NCI-H82 treated with DMSO at 0.1 percent for 48 hours (cell line): Measurements from ENCODE around the gene SMOC1.

ENCODE experiments used
- DNase-seq: peaks from one replicate; lab custom pipeline; 2025; ENCODE audit not compliant: unreplicated experiment; lab: John Stamatoyannopoulos, UW

Gene SMOC1

GRCh38 chr14:69973846-69974245 lies 94.6 kb downstream of the SMOC1 start:
- no peak for DNase-seq

DNA sequence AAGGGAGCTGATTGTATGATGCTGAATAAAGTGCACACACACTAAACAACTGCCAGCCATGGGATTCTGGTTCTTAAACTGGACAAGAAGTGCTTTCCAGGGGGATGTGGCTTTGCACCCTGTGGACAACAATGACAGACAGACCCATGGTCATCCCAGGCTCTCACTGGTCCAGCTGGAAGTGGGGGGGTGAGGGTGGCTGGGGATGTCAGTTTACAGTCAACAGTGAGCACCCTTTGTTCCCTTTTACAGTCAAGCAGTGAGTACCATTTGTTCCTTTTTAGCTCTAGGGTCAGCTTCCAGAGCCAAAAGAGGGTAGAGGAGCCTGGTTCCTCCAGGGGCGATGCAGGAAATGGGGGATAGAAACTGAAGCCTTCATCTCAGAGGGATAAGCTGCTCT lies 100.7 kb downstream of the SMOC1 start:
- DNase-seq = no peak

- DNase-seq = no peak
Measured at GRCh38 chr14:69980457-69981425, 101.5 kb downstream of the SMOC1 start.

DNA sequence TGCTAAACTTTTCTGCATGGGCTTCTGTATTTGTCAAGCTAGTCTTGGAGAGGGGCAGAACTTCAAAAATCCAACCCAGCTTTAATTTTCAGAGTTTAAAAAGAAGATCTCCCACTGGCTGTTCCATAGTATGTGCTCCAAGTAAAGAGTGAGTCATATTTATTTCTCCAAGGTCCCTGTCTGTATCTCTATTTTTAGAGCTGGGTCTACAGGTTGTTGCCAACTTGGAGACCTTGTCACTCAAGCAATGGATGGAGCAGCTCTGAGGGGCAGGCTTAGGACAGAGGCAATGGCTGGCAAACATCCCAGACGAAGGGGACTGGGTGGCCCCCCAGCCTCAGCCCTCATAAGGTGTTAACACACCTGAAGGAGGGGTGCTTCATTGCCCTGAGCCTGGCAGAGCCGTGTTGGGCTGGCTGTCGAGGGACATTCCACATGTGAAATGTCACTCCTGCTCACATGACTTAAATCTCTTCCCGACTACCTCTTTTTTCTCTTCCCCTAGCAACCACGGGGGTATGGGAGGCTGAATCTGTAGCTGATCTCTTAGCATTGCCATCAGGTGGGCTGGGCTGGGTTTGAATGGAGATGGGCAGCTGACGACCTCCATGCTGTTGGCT lies 103.1 kb downstream of the SMOC1 start:
- no peak for DNase-seq

GRCh38 chr14:69982886-69983285 lies 103.7 kb downstream of the SMOC1 start:
- no peak for DNase-seq

DNA sequence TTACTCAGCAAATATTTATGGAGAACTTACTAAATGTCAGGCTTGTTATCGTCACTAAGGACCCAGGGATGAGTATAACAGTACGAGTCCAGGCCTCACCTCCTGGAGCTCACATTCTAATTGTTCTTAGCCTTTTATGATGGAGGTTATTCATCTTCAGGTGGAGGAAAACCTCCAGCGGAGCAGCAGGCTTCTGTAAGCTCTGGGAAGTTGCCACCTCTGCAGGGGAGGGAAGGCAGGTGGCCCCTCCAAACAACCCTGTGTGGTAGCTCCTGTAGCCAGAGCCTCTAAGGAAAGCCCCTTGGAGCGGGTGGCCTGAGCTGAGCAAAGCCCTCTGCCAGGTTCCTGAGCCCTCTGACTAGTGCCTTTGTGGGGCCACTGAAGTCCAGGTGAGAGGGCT lies 104.1 kb downstream of the SMOC1 start:
- DNase-seq = no peak

DNA sequence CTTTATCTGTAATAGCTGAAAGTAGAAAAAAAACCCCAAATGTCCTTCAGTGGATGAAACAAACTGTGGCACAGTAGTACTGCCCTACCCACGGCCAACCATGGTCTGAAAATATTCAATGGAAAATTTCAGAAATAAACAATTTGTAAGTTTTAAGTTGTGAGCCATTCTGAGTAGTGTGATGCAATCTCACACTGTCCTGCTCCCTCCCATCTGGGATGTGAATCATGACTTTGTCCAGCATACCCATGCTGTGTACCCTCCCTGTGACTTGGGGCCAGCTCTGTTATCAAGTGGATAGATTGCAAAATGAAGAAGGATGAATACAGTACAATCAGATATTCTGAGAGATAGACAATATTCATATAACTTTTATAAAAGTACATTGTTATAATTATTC lies 106.2 kb downstream of the SMOC1 start:
- no peak for DNase-seq

DNA sequence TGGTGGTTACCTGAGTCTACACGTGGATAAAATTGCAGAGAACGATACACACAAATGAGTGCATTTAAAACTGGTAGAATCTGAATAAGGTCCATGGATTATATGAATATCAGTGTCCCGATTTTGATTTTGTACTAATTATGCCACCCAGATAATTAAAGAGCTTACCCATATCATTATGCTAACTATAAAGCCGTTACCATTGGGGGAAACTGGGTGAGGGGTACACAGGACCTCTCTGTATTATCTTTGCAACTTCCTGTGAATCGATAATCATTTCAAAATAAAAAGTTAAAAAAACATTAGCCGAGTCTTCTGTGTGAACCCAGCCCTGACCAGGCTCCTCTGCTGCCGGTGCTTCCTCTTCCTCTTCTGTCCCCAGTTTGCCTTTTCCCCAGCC lies 107.1 kb downstream of the SMOC1 start:
- DNase-seq = no peak

GRCh38 chr14:69987406-69988121 lies 108.3 kb downstream of the SMOC1 start:
- no peak for DNase-seq

GRCh38 chr14:69988979-69989378 lies 109.8 kb downstream of the SMOC1 start:
- no peak for DNase-seq

DNA sequence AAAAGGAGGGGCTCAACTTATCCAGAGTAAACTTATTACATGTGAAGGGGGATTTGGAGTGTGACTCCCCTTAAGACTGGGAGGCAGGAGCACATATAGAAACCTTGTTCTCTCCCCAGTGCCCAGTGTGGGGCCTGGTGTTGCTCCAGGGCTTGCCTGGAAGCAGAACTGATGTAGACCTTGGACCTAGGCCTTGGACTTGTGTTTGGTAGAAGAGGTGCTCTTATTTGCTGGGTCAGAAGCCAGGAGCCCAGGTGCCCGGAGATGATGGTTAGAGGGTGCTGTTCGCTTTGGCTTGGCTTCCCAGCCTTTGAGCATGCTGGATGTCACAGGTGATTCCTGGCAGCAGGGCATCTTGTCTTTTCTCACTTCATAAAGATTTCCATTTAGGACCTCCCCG lies 110.4 kb downstream of the SMOC1 start:
- no peak for DNase-seq

DNA sequence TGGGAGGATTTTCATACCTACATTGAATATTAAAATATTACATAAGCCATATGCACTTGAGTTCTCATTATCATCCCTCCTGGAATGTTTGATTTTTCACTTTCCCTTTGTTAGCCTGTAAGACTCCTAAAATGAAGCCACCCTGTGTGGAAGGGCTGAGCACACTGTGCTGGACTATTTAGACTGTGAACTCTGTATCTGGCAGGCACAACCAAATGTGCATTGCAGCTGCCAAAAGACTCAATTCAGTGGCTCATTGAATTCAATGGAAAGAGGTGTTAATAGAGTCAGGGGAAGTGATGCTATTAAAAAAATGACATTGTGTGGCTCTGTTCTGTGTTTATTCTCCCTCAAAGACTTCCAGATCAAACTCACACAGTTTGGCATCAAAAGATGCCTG lies 111.1 kb downstream of the SMOC1 start:
- no peak for DNase-seq

GRCh38 chr14:69991422-69991821 lies 112.2 kb downstream of the SMOC1 start:
- DNase-seq = no peak

DNA sequence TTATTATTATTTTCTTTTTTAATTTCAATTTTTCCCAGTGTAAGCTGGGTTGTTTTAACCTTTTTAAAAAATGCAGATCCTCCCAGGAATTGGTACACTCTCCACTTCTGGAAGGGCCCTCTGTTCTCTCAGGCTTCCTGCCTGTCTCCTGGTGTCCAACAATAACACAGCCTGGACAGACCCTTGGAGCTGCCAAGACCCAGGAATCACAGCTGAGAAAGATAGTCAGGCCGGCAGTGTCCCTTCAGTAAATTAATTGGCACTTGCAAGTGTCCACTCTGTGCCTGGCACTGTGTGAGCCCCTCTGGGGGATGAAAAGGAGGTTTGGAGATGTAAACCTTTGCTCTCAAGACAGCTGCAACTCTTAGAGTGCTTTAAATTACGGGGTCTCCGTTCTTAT lies 113.3 kb downstream of the SMOC1 start:
- no peak for DNase-seq

- no peak for DNase-seq
Measured at GRCh38 chr14:69993326-69993725, 114.1 kb downstream of the SMOC1 start.

DNA sequence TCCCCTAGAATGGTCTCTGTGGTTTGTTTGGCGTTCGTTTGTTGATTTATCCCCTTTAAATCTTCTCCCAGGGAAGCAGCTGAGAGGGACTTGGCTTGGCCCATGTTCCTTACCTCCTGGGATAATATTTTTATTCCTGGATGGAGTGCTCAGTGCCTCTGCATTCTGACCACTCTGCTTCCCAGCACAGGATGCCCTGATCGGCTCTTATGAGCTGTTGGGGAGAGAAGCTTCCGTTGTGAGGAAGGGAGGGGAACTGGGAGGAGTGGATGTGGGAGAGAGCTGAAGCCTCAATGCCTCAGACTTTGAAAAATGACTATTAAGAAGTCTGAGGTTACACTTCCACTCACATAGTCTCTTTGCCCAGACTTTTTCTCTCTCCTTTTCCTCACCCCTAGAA lies 114.8 kb downstream of the SMOC1 start:
- DNase-seq = no peak

DNA sequence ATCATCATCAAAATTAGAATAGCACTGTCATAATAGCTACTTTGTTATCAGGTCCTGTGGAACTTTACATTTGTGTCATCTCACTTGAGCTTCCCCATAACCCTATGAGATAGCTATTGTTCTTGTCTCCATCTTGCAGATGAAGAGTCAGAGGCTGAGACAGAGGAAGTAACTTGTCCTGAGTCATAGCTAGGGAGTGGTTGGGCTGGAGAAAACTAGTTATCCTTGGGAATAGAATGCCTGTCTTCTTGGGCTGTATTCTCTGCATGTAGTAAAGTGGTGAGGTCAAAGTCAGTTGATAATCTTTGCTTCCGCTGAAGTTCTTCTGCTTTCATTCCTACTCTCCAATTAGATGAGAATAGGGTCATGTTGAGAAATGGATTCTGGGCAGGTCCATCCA lies 117.0 kb downstream of the SMOC1 start:
- DNase-seq = no peak

- DNase-seq = no peak
Measured at GRCh38 chr14:69997849-69998248, 118.6 kb downstream of the SMOC1 start.

DNA sequence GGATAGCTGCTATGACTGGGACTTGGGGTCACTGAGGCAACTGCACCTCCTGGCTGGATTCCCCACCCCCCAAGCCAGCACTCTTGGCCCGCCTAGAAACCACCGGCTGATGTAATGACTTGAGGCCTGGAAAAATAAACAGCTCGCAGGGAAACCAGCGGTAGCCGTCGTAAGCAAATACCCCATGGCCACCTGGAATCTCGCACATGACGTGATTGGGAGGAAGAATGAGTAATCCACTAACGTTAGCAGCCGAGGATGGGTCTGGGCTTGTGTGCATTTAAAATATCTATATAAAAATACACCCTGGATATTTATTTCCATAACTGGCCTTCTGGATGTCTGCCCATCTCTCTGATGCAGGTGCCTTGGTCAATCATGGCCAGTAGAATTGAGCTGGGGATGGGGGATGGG lies 120.1 kb downstream of the SMOC1 start:
- DNase-seq = no peak

- no peak for DNase-seq
Measured at GRCh38 chr14:70000601-70001000, 121.4 kb downstream of the SMOC1 start.

DNA sequence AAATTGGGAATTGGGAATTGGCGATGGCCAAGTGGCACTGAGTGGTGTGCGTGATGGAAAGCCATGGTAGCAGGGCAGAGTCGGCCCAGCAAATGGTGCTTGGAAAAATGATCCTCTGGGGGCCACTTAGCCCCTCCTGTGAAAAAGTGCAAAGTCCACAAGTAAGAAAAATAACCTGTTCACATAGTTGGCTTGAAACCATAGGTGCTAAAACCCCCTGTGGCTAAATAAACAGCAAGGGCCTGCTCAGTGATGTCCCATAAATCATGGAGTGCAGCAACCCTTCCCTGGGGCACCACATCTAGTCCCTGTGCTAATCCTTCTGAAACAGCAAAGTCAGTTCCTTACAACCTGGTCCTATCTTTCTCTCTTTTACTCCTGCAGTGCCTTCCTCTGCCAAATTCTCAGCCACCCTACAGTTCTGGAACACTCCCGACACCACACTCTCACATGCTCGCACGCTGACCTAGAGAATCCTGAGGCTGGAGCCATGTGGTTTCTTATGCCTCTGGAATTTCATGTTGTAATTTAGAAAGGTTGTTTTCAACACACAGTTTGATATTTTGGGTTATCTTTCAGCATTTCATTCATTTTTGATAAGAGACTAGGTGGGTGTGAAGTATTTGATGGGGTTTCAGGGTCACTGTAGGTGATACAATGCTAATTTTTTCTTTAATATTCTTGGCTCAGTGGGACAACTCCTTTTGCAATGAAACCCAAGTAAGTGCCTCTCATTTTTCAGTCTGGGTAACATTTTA lies 123.6 kb downstream of the SMOC1 start:
- no peak for DNase-seq
